Measurements from ENCODE around the gene TMCO6.
A peak's percentile ranks its signal among the peaks of the same experiment; 100 is the strongest.

The TMCO6 gene

GRCh38 chr5:140633021-140633471 lies 6.2 kb upstream of the TMCO6 start, which contains the start of gene CD14:
CD14 (minus strand) TSS chr5:140633175; CDS start chr5:140633071, 104 bp downstream.
- H3K4me2 ChIP-seq (ENCODE audit: low read length): peak within 1 kb of the TSS; percentile 74
- TF ChIP-seq EZH2phosphoT487 (IDR thresholded peaks at IDR 0.05; ENCODE audit: borderline replicate concordance, low read length): no peak
- TF ChIP-seq, protein P1, sequence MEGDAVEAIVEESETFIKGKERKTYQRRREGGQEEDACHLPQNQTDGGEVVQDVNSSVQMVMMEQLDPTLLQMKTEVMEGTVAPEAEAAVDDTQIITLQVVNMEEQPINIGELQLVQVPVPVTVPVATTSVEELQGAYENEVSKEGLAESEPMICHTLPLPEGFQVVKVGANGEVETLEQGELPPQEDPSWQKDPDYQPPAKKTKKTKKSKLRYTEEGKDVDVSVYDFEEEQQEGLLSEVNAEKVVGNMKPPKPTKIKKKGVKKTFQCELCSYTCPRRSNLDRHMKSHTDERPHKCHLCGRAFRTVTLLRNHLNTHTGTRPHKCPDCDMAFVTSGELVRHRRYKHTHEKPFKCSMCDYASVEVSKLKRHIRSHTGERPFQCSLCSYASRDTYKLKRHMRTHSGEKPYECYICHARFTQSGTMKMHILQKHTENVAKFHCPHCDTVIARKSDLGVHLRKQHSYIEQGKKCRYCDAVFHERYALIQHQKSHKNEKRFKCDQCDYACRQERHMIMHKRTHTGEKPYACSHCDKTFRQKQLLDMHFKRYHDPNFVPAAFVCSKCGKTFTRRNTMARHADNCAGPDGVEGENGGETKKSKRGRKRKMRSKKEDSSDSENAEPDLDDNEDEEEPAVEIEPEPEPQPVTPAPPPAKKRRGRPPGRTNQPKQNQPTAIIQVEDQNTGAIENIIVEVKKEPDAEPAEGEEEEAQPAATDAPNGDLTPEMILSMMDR (IDR thresholded peaks at IDR 0.05; ENCODE audit: low read depth, low read length, poor library complexity, severe bottlenecking): no peak
- H3F3A ChIP-seq (ENCODE audit: control insufficient read depth, insufficient read depth): no peaks in the 10 kb centered on the region

DNA sequence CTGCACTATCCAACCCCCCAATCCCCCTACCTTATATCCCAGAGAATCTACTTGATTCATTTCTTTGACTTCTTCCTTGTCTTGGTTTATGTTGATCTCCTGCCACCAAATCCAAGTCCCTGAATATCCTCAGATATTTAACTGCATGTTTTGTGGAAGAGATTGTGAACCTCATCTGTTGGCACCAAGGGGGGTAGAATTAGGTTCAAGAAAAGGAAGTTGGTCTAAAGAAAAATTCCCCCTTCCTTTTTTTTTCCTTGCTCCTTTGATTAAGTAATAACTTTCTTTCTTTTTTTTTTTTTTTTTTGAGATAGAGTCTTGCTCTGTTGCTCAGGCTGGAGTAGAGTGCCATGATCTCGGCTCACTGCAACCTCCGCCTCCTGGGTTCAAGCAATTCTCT lies 5.8 kb upstream of the TMCO6 start:
- TF ChIP-seq EZH2phosphoT487 (IDR thresholded peaks at IDR 0.05; ENCODE audit: borderline replicate concordance, low read length): no peak
- TF ChIP-seq, protein P1 (IDR thresholded peaks at IDR 0.05; ENCODE audit: low read depth, low read length, poor library complexity, severe bottlenecking): no peak
- Histone ChIP-seq H3F3A (ENCODE audit: control insufficient read depth, insufficient read depth) (no peaks in the 10 kb centered on the region), H4K20me1 (ENCODE audit: control insufficient read depth, insufficient read depth, low read depth, low read length) (no peaks in the 10 kb centered on the region), H3K9me2 (replicated peaks; ENCODE audit: control insufficient read depth, low read length) (no peaks in the 10 kb centered on the region), H3K9me3 (ENCODE audit: control insufficient read depth, insufficient read depth, low read length) (no peaks in the 10 kb centered on the region), H3K4me2 (ENCODE audit: low read length) (no peak overlapping the region), H3K4me3 (ENCODE audit: low read length) (no peak overlapping the region), H3K36me3 (ENCODE audit: control insufficient read depth, low read length) (no peaks in the 10 kb centered on the region), H3K4me1 (ENCODE audit: control insufficient read depth, low read length) (peaks cover 19% of the 10 kb centered on the region), H3K79me2 (ENCODE audit: control insufficient read depth, low read length) (no peaks in the 10 kb centered on the region), H3K27me3 (ENCODE audit: control insufficient read depth, low read length) (peaks cover 31% of the 10 kb centered on the region), H3K27ac (ENCODE audit: low read depth, low read length) (no peak overlapping the region)

More at GRCh38 chr5:140633021-140633471, 6.2 kb upstream of the TMCO6 start, which contains the start of gene CD14:
- H3K36me3 ChIP-seq (ENCODE audit: control insufficient read depth, low read length): no peaks in the 10 kb centered on the region
- H3K27ac ChIP-seq (ENCODE audit: low read depth, low read length): no peak within 1 kb of the TSS
- H3K27me3 ChIP-seq (ENCODE audit: control insufficient read depth, low read length): peaks cover 31% of the 10 kb centered on the region
- H3K4me1 ChIP-seq (ENCODE audit: control insufficient read depth, low read length): peaks cover 19% of the 10 kb centered on the region
- H3K9me3 ChIP-seq (ENCODE audit: control insufficient read depth, insufficient read depth, low read length): no peaks in the 10 kb centered on the region
- peak within 1 kb of the TSS; percentile 44 for H3K4me3 ChIP-seq (ENCODE audit: low read length)
- H4K20me1 ChIP-seq (ENCODE audit: control insufficient read depth, insufficient read depth, low read depth, low read length): no peaks in the 10 kb centered on the region
- no peaks in the 10 kb centered on the region for H3K9me2 ChIP-seq (replicated peaks; ENCODE audit: control insufficient read depth, low read length)
- H3K79me2 ChIP-seq (ENCODE audit: control insufficient read depth, low read length): no peaks in the 10 kb centered on the region

GRCh38 chr5:140634103-140634502 lies 5.1 kb upstream of the TMCO6 start:
- no peaks in the 10 kb centered on the region for H4K20me1 ChIP-seq (ENCODE audit: control insufficient read depth, insufficient read depth, low read depth, low read length)
- H3K79me2 ChIP-seq (ENCODE audit: control insufficient read depth, low read length): no peaks in the 10 kb centered on the region
- H3F3A ChIP-seq (ENCODE audit: control insufficient read depth, insufficient read depth): no peaks in the 10 kb centered on the region
- no peaks in the 10 kb centered on the region for H3K9me2 ChIP-seq (replicated peaks; ENCODE audit: control insufficient read depth, low read length)
- H3K36me3 ChIP-seq (ENCODE audit: control insufficient read depth, low read length): no peaks in the 10 kb centered on the region
- H3K27ac ChIP-seq (ENCODE audit: low read depth, low read length): no peak overlapping the region
- no peak for TF ChIP-seq EZH2phosphoT487 (IDR thresholded peaks at IDR 0.05; ENCODE audit: borderline replicate concordance, low read length)
- TF ChIP-seq, protein P1 (IDR thresholded peaks at IDR 0.05; ENCODE audit: low read depth, low read length, poor library complexity, severe bottlenecking): no peak
- no peak overlapping the region for H3K4me2 ChIP-seq (ENCODE audit: low read length)
- peaks cover 24% of the 10 kb centered on the region for H3K4me1 ChIP-seq (ENCODE audit: control insufficient read depth, low read length)
- peaks cover 31% of the 10 kb centered on the region for H3K27me3 ChIP-seq (ENCODE audit: control insufficient read depth, low read length)
- no peaks in the 10 kb centered on the region for H3K9me3 ChIP-seq (ENCODE audit: control insufficient read depth, insufficient read depth, low read length)
- H3K4me3 ChIP-seq (ENCODE audit: low read length): no peak overlapping the region
